Measurements from ENCODE around the gene DOCK3.

DOCK3 gene

GRCh38 chr3:51390246-51391074 lies 715.7 kb downstream of the DOCK3 start:
- H3K27me3 ChIP-seq (ENCODE audit: insufficient read depth, low read depth, severe bottlenecking): no peaks in the 10 kb centered on the region
- H3K27ac ChIP-seq: peak overlapping the region; percentile 46
- no peak for DNase-seq
- H3K9me3 ChIP-seq (ENCODE audit: severe bottlenecking): no peaks in the 10 kb centered on the region
- H3K36me3 ChIP-seq: peaks cover 87% of the 10 kb centered on the region
- H3K4me3 ChIP-seq (ENCODE audit: low read depth, low read length): peak overlapping the region; percentile 16
- TF ChIP-seq CTCF (IDR thresholded peaks at IDR 0.05; ENCODE audit: low read depth, low read length): no peak

GRCh38 chr3:51391075-51391565 lies 716.4 kb downstream of the DOCK3 start, which contains the start of gene RBM15B:
Gene RBM15B (plus strand): TSS chr3:51391285. CDS start chr3:51391400, 115 bp downstream.
- peaks cover 89% of the 10 kb centered on the region for H3K36me3 ChIP-seq
- TF ChIP-seq CTCF (IDR thresholded peaks at IDR 0.05; ENCODE audit: low read depth, low read length): peak; percentile 98
- H3K9me3 ChIP-seq (ENCODE audit: severe bottlenecking): no peaks in the 10 kb centered on the region
- H3K27me3 ChIP-seq (ENCODE audit: insufficient read depth, low read depth, severe bottlenecking): no peaks in the 10 kb centered on the region
- peak within 1 kb of the TSS; percentile 60 for H3K4me3 ChIP-seq (ENCODE audit: low read depth, low read length)
- DNase-seq: peak; percentile 98
- H3K27ac ChIP-seq: peak within 1 kb of the TSS; percentile 94

GRCh38 chr3:51391566-51392354 lies 717.0 kb downstream of the DOCK3 start:
- DNase-seq: no peak
- H3K27me3 ChIP-seq (ENCODE audit: insufficient read depth, low read depth, severe bottlenecking): no peaks in the 10 kb centered on the region
- TF ChIP-seq CTCF (IDR thresholded peaks at IDR 0.05; ENCODE audit: low read depth, low read length): no peak
- peak overlapping the region; percentile 60 for H3K4me3 ChIP-seq (ENCODE audit: low read depth, low read length)
- H3K36me3 ChIP-seq: peaks cover 89% of the 10 kb centered on the region
- no peaks in the 10 kb centered on the region for H3K9me3 ChIP-seq (ENCODE audit: severe bottlenecking)
- peak overlapping the region; percentile 94 for H3K27ac ChIP-seq

- H3K27me3 ChIP-seq (ENCODE audit: insufficient read depth, low read depth, severe bottlenecking): no peaks in the 10 kb centered on the region
- no peaks in the 10 kb centered on the region for H3K9me3 ChIP-seq (ENCODE audit: severe bottlenecking)
- peaks cover 89% of the 10 kb centered on the region for H3K36me3 ChIP-seq
- no peak for DNase-seq
- peak overlapping the region; percentile 94 for H3K27ac ChIP-seq
- H3K4me3 ChIP-seq (ENCODE audit: low read depth, low read length): no peak overlapping the region
- no peak for TF ChIP-seq CTCF (IDR thresholded peaks at IDR 0.05; ENCODE audit: low read depth, low read length)
Observed at GRCh38 chr3:51392355-51393133, 717.8 kb downstream of the DOCK3 start.

GRCh38 chr3:51393134-51393495 lies 718.4 kb downstream of the DOCK3 start:
- no peak for TF ChIP-seq CTCF (IDR thresholded peaks at IDR 0.05; ENCODE audit: low read depth, low read length)
- Histone ChIP-seq H3K9me3 (ENCODE audit: severe bottlenecking) (no peaks in the 10 kb centered on the region), H3K36me3 (peaks cover 89% of the 10 kb centered on the region), H3K27me3 (ENCODE audit: insufficient read depth, low read depth, severe bottlenecking) (no peaks in the 10 kb centered on the region), H3K27ac (no peak overlapping the region), H3K4me3 (ENCODE audit: low read depth, low read length) (no peak overlapping the region)
- DNase-seq: no peak
